IPS DF 6.9 (cell line): Measurements from ENCODE around the gene VMP1.
"Not testable (repeated sequence)": the region's sequence is repeated elsewhere in the genome, so short reads cannot be mapped to it uniquely, and the experiment has no call there.

Experiments used
- DNase-seq: peaks from one replicate; pipeline ENCODE4 v3.0.0-alpha.2; 2013; ENCODE audit warnings: low read depth, low spot score
- H3K27ac ChIP-seq: one replicate; pipeline ENCODE4 v1.5.1; 2013; ENCODE audit warnings: low read length, control low read depth
- H3K27me3 ChIP-seq: 2 replicates; pipeline ENCODE4 v1.6.1; 2013; ENCODE audit warnings: mild to moderate bottlenecking, low read length; ENCODE audit not compliant: control insufficient read depth, insufficient read depth
- H3K36me3 ChIP-seq: 2 replicates; pipeline ENCODE4 v1.6.1; 2013; ENCODE audit warnings: low read length; ENCODE audit not compliant: control insufficient read depth, insufficient read depth
- H3K4me1 ChIP-seq: 2 replicates; pipeline ENCODE4 v1.6.1; 2013; ENCODE audit warnings: low read length; ENCODE audit not compliant: control insufficient read depth, insufficient read depth
- H3K4me3 ChIP-seq: 2 replicates; pipeline ENCODE4 v1.5.1; 2013; ENCODE audit warnings: mild to moderate bottlenecking, low read length
- H3K9me3 ChIP-seq: 2 replicates; pipeline ENCODE4 v1.6.1; 2013; ENCODE audit warnings: low read length, inconsistent platforms; ENCODE audit not compliant: control insufficient read depth, insufficient read depth
- WGBS: extraction: QIAGEN DNeasy Blood & Tissue Kit; methylation state at CpG from one replicate; pipeline ENCODE4 v1.1.7; 2013; ENCODE audit warnings: mixed read lengths, missing lambda C conversion rate; ENCODE audit not compliant: insufficient read length, insufficient coverage; 5-methylcytosine and 5-hydroxymethylcytosine counted together

The VMP1 gene

DNA sequence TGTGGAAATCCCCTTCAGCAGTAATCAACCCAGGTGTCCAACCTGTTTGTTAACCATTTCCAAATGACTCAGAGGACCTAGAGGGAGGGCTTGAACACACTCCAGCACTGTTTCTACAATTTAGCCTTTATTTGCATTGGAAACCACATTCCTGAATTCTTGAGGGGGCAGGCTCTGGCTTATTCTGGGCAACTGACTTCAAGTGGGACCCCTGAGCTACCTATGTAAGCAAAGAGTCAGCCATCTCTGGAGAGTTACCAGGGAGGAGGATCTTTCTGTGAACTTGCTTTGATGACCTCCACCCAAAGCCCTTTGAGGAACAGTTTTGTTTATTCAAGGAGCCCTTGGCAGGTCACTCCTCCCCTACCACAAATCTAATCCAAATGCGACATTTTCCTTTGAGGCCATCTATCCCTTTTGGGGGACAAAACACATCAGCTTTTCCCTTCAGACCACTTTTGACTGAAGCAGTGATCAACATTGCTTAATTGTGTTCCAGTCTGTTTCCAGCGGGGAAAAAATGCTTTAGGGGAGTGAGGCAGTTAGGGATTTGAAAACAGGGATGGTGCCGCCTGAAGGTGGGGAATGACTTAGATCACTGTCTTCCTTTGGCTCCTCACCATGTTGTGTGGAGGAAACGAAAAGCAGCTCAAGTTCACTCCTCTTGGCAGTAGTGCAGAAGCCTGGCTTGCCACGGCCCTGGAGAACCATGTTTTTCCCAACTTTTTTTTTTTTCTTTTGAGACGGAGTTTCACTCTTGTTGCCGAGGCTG is 139.1 kb downstream of the VMP1 start:
- Histone ChIP-seq H3K4me1 (peaks cover 4% of the 10 kb centered on the region; the same call in 1 of the 2 replicates), H3K27ac (no peak overlapping the region), H3K9me3 (no peaks in the 10 kb centered on the region), H3K36me3 (no peaks in the 10 kb centered on the region; the same call in 1 of the 2 replicates), H3K4me3 (no peak overlapping the region), H3K27me3 (no peaks in the 10 kb centered on the region)
- DNase-seq, result no peak
- no CpG with 5 or more reads among the region's 7 CpGs for WGBS

- H3K36me3 ChIP-seq, result no peaks in the 10 kb centered on the region
- no peaks in the 10 kb centered on the region for H3K27me3 ChIP-seq
- peaks cover 4% of the 10 kb centered on the region; the same call in 1 of the 2 replicates for H3K4me1 ChIP-seq
- H3K4me3 ChIP-seq, result no peak overlapping the region
- no peak for DNase-seq
- no peak overlapping the region for H3K27ac ChIP-seq
- WGBS, result no CpG with 5 or more reads among the region's 6 CpGs
- H3K9me3 ChIP-seq, result no peaks in the 10 kb centered on the region
Measured at GRCh38 chr17:59848385-59848668, 140.9 kb downstream of the VMP1 start.

DNA sequence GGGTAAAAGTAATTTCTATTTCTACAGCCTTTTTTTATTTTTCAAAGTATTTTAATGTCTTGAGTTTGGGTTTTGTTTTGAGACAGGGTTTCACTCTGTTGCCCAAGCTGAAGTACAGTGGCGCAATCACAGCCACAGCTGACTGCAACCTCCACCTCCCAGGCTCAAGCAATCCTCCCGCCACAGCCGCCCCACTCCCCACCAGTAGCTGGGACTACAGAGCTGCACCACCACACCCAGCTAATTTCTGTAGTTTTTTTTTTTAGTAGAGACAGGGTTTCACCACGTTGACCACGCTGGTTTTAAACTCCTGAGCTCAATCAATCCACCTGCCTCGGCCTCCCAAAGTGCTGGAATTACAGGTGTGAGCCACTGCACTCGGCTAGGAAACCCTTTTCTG is 141.3 kb downstream of the VMP1 start:
- H3K9me3 ChIP-seq, result no peaks in the 10 kb centered on the region
- no peak overlapping the region for H3K27ac ChIP-seq
- no peak overlapping the region for H3K4me3 ChIP-seq
- DNase-seq, result no peak
- no peaks in the 10 kb centered on the region for H3K27me3 ChIP-seq
- WGBS, result no CpG with 5 or more reads among the region's 7 CpGs
- H3K4me1 ChIP-seq, result peaks cover 4% of the 10 kb centered on the region; the same call in 1 of the 2 replicates
- H3K36me3 ChIP-seq, result no peaks in the 10 kb centered on the region

- WGBS, result no CpG with 5 or more reads among the region's 15 CpGs
- not testable (repeated sequence) for H3K4me3 ChIP-seq, DNase-seq, H3K4me1 ChIP-seq, H3K36me3 ChIP-seq, H3K27me3 ChIP-seq, H3K9me3 ChIP-seq, H3K27ac ChIP-seq
Measured at GRCh38 chr17:59850311-59850710, 142.9 kb downstream of the VMP1 start.

GRCh38 chr17:59851439-59852375 is 144.3 kb downstream of the VMP1 start:
- Histone ChIP-seq H3K4me1 (no peaks in the 10 kb centered on the region; the same call in 1 of the 2 replicates), H3K27ac (no peak overlapping the region), H3K4me3 (no peak overlapping the region), H3K36me3 (no peaks in the 10 kb centered on the region), H3K9me3 (no peaks in the 10 kb centered on the region), H3K27me3 (no peaks in the 10 kb centered on the region)
- no CpG with 5 or more reads among the region's 14 CpGs for WGBS
- no peak for DNase-seq

GRCh38 chr17:59852847-59853167 is 145.4 kb downstream of the VMP1 start:
- H3K4me1 ChIP-seq, H3K4me3 ChIP-seq, DNase-seq, H3K36me3 ChIP-seq, H3K9me3 ChIP-seq, H3K27me3 ChIP-seq, H3K27ac ChIP-seq: not testable (repeated sequence)
- no CpG with 5 or more reads among the region's 7 CpGs for WGBS

- H3K4me3 ChIP-seq, result no peak overlapping the region
- H3K36me3 ChIP-seq, result no peaks in the 10 kb centered on the region
- H3K27ac ChIP-seq, result no peak overlapping the region
- no peaks in the 10 kb centered on the region for H3K9me3 ChIP-seq
- DNase-seq, result no peak
- H3K4me1 ChIP-seq, result peaks cover 2% of the 10 kb centered on the region; the same call in 1 of the 2 replicates
- WGBS, result no CpG with 5 or more reads among the region's 14 CpGs
- no peaks in the 10 kb centered on the region for H3K27me3 ChIP-seq
Measured at GRCh38 chr17:59853168-59853918, 145.9 kb downstream of the VMP1 start.

DNA sequence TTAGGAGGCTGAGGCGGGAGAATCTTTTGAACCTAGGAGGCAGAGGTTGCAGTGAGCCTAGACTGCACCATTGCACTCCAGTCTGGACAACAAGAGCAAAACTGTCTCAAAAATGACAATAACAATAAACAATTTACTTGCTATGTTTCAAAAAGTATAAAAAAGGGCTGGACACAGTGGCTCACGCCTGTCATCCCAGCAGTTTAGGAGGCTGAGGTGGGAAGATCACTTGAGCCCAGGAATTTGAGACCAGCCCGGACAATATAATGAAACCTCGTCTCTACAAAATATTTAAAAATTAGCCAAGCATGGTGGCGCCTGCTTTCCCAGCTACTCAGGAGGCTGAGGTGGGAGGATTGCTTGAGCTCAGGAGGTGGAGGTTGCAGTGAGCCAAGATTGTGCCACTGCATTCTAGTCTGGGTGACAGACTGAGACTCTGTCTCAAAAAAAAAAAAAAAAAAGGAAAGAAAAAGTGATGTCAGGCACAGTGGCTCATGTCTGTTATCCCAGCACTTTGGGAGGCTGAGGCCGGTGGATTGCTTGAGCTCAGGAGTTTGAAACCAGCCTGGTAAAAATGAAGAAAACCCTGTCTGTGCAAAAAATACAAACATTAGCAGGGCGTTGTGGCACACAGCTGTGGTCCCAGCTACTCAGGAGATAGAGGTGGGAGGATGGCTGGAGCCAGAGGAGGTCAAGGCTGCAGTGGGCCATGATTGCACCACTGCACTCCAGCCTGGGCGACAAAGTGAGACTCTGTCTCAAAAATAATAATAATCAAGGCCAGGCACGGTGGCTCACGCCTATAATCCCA is 146.7 kb downstream of the VMP1 start:
- not testable (repeated sequence) for H3K27ac ChIP-seq

GRCh38 chr17:59856859-59857794 is 149.7 kb downstream of the VMP1 start:
- Histone ChIP-seq H3K4me1 (peaks cover 2% of the 10 kb centered on the region; the same call in 1 of the 2 replicates), H3K36me3 (no peaks in the 10 kb centered on the region), H3K9me3 (no peaks in the 10 kb centered on the region), H3K27ac (no peak overlapping the region), H3K4me3 (no peak overlapping the region), H3K27me3 (no peaks in the 10 kb centered on the region)
- WGBS, result 100% methylated on average over 1 of the region's 3 CpGs
- no peak for DNase-seq

More for the DNA sequence above, 146.7 kb downstream of the VMP1 start:
- no CpG with 5 or more reads among the region's 10 CpGs for WGBS
- DNase-seq, H3K27me3 ChIP-seq, H3K4me1 ChIP-seq, H3K36me3 ChIP-seq, H3K4me3 ChIP-seq, H3K9me3 ChIP-seq: not testable (repeated sequence)
